DOHH2 (cell line): ENCODE data around the gene CYP4A11.
"Not testable (repeated sequence)": the region's sequence is repeated elsewhere in the genome, so short reads cannot be mapped to it uniquely, and the experiment has no call there.

ENCODE experiments used
- CTCF ChIP-seq: fragments of 200-600 bp; sonication (generic); IDR thresholded peaks from one replicate; pipeline ENCODE4 v1.5.1; 2014; ENCODE audit warnings: antibody characterized with exemption, mild to moderate bottlenecking, low read depth, low read length; ENCODE audit not compliant: poor library complexity, severe bottlenecking
- EZH2phosphoT487 ChIP-seq: fragments of 200-600 bp; sonication (generic); IDR thresholded peaks from 2 replicates; pipeline ENCODE4 v1.6.1; 2017; ENCODE audit warnings: borderline replicate concordance, mild to moderate bottlenecking, antibody characterized with exemption, low read length, moderate library complexity, mixed read lengths

GRCh38 chr1:46947706-46948105, 6.4 kb upstream of the CYP4A11 start:
- not testable (repeated sequence) for TF ChIP-seq CTCF, EZH2phosphoT487
